HepG2 (cell line): Measurements from ENCODE around the gene BRINP1. TPM values are rescaled to one million over a fixed set of nuclear protein-coding genes. Genes with fewer than 3 reads are reported as not detected.
A peak's percentile ranks its signal among the peaks of the same experiment; 100 is the strongest.

Experiments
- CERS6 ChIP-seq: sonication (generic); formaldehyde crosslinking; IDR thresholded peaks from 2 replicates; pipeline ENCODE4 v1.5.0; 2020; ENCODE audit warnings: missing genetic modification reagents
- DDIT3 ChIP-seq: sonication (generic); formaldehyde crosslinking; IDR thresholded peaks from 2 replicates; pipeline ENCODE4 v1.4.0; 2020; ENCODE audit warnings: mild to moderate bottlenecking, missing genetic modification reagents
- EEA1 ChIP-seq: sonication (generic); formaldehyde crosslinking; IDR thresholded peaks from 2 replicates; pipeline ENCODE4 v1.5.1; 2020; ENCODE audit warnings: mild to moderate bottlenecking, missing genetic modification reagents, borderline replicate concordance
- GRHL1 ChIP-seq: sonication (generic); formaldehyde crosslinking; conservative IDR thresholded peaks from 2 replicates; pipeline ENCODE4 v1.8.0; 2022; ENCODE audit warnings: missing genetic modification reagents
- HOXA9 ChIP-seq: sonication (generic); formaldehyde crosslinking; IDR thresholded peaks from 2 replicates; pipeline ENCODE4 v1.8.1; 2022; ENCODE audit warnings: missing genetic modification reagents, mild to moderate bottlenecking, moderate library complexity, borderline replicate concordance
- LCORL ChIP-seq, 2 experiments: fragments of 450-650 bp in 1 of 2; sonication (generic) in 1 of 2; formaldehyde crosslinking in 1 of 2; IDR thresholded peaks; 2 replicates each; pipeline versions ENCODE4 v1.5.0 to v1.6.1; 2017 to 2020; ENCODE audit warnings: antibody characterized with exemption in 1 of 2, missing genetic modification reagents in 1 of 2
- MAFF ChIP-seq: IDR thresholded peaks from 2 replicates; pipeline ENCODE4 v1.6.1; 2011; ENCODE audit warnings: low read depth, low read length, improper control_type of control experiment
- MAFK ChIP-seq, 2 experiments: IDR thresholded peaks in 1 of 2; conservative IDR thresholded peaks in 1 of 2; 2 replicates each; pipeline ENCODE4 v1.6.1; 2011; ENCODE audit warnings: improper control_type of control experiment in 2 of 2, low read length in 2 of 2
- MEIS2 ChIP-seq: sonication (generic); formaldehyde crosslinking; IDR thresholded peaks from 2 replicates; pipeline ENCODE4 v1.9.0; 2021; ENCODE audit warnings: mild to moderate bottlenecking, missing genetic modification reagents
- NPAS2 ChIP-seq: sonication (generic); formaldehyde crosslinking; IDR thresholded peaks from 2 replicates; pipeline ENCODE4 v1.8.0; 2022; ENCODE audit warnings: mild to moderate bottlenecking, missing genetic modification reagents, borderline replicate concordance
- ONECUT2 ChIP-seq: sonication (generic); formaldehyde crosslinking; IDR thresholded peaks from 2 replicates; pipeline ENCODE4 v1.4.0; 2020; ENCODE audit warnings: missing genetic modification reagents
- PHF20 ChIP-seq: sonication (generic); formaldehyde crosslinking; IDR thresholded peaks from 2 replicates; pipeline ENCODE4 v1.5.0; 2020; ENCODE audit warnings: mild to moderate bottlenecking, missing genetic modification reagents
- RCOR2 ChIP-seq: IDR thresholded peaks from 2 replicates; pipeline ENCODE4 v1.6.1; 2016; ENCODE audit warnings: missing biosample characterization, missing genetic modification reagents
- TFE3 ChIP-seq: IDR thresholded peaks from 2 replicates; pipeline ENCODE4 v1.6.1; 2016
- THAP11 ChIP-seq: IDR thresholded peaks from 2 replicates; pipeline ENCODE4 v1.6.1; 2016; ENCODE audit warnings: missing biosample characterization, missing genetic modification reagents
- TSC22D2 ChIP-seq: sonication (generic); formaldehyde crosslinking; IDR thresholded peaks from 2 replicates; pipeline ENCODE4 v1.5.1; 2020; ENCODE audit warnings: missing genetic modification reagents, mild to moderate bottlenecking, borderline replicate concordance
- ZBTB20 ChIP-seq: sonication (generic); formaldehyde crosslinking; IDR thresholded peaks from 2 replicates; pipeline ENCODE4 v1.8.1; 2023; ENCODE audit warnings: missing genetic modification reagents, low read depth, mild to moderate bottlenecking, borderline replicate concordance
- ZFX ChIP-seq: sonication (generic); formaldehyde crosslinking; IDR thresholded peaks from 2 replicates; pipeline ENCODE4 v1.4.0; 2020; ENCODE audit warnings: mild to moderate bottlenecking, low read depth, missing genetic modification reagents, moderate library complexity
- ZFY ChIP-seq: sonication (generic); formaldehyde crosslinking; IDR thresholded peaks from 2 replicates; pipeline ENCODE4 v1.4.0; 2020; ENCODE audit warnings: missing genetic modification reagents
- ZNF121 ChIP-seq: sonication (generic); formaldehyde crosslinking; IDR thresholded peaks from 2 replicates; pipeline ENCODE4 v1.5.0; 2020; ENCODE audit warnings: mild to moderate bottlenecking, missing genetic modification reagents
- ZNF136 ChIP-seq: sonication (generic); formaldehyde crosslinking; IDR thresholded peaks from 2 replicates; pipeline ENCODE4 v1.8.1; 2022; ENCODE audit warnings: low read depth, mild to moderate bottlenecking, moderate library complexity, missing genetic modification reagents
- ZNF232 ChIP-seq: sonication (generic); formaldehyde crosslinking; IDR thresholded peaks from 2 replicates; pipeline ENCODE4 v1.4.0; 2020; ENCODE audit warnings: missing genetic modification reagents, borderline replicate concordance
- ZNF235 ChIP-seq: sonication (generic); formaldehyde crosslinking; IDR thresholded peaks from 2 replicates; pipeline ENCODE4 v1.8.1; 2023; ENCODE audit warnings: mild to moderate bottlenecking, missing genetic modification reagents, borderline replicate concordance
- ZNF264 ChIP-seq: sonication (generic); formaldehyde crosslinking; IDR thresholded peaks from 2 replicates; pipeline ENCODE4 v1.4.0; 2020; ENCODE audit warnings: missing genetic modification reagents
- ZNF317 ChIP-seq: sonication (generic); formaldehyde crosslinking; IDR thresholded peaks from 2 replicates; pipeline ENCODE4 v1.5.0; 2020; ENCODE audit warnings: mild to moderate bottlenecking, missing genetic modification reagents
- ZNF644 ChIP-seq: IDR thresholded peaks from 2 replicates; pipeline ENCODE4 v1.6.1; 2016; ENCODE audit warnings: low read depth
- ZNF781 ChIP-seq: sonication (generic); formaldehyde crosslinking; IDR thresholded peaks from 2 replicates; pipeline ENCODE4 v1.5.1; 2020; ENCODE audit warnings: borderline replicate concordance, mild to moderate bottlenecking, missing genetic modification reagents; ENCODE audit errors: not compliant biosample characterization
- ZSCAN9 ChIP-seq: IDR thresholded peaks from 2 replicates; pipeline ENCODE4 v1.6.1; 2016; ENCODE audit warnings: borderline replicate concordance
- polyA plus RNA-seq, 8 experiments: library from polyadenylated mRNA; depleted of rRNA in 3 of 8; stranded (reverse) in 7 of 8; unstranded in 1 of 8; fragments of >200 nt; fragmentation: Illumina TruSeq in 4 of 8; extraction: Trizol in 4 of 8; gene quantifications; 2 replicates each; pipeline versions ENCODE4 v1.2.1 to v1.2.3, GENCODE V29; 2011 to 2016; ENCODE audit warnings: low read depth in 4 of 8, missing spikeins in 1 of 8, mixed read lengths in 1 of 8; ENCODE audit not compliant: insufficient read depth in 1 of 8
- total RNA-seq, 5 experiments: library from RNA; depleted of rRNA; stranded (reverse); fragments of >200 nt; fragmentation: Illumina TruSeq; extraction: Trizol; gene quantifications; 2 replicates each; pipeline ENCODE4 v1.2.3, GENCODE V29; 2016; ENCODE audit warnings: low read depth in 1 of 5

Gene BRINP1
- total and polyA plus RNA-seq, 2 of the 13 experiments (the other 11 are each of a cell fraction or from before 2014, with no cell fraction given) = not detected

- TF ChIP-seq ZBTB20 (CRISPR knock-in tag) = peak; percentile 42; the same call in 1 of the 2 replicates
- TF ChIP-seq ZNF781 (CRISPR knock-in tag) = peak; percentile 42
- 0 out of 2 replicates have a peak, but pooled peaks have one; percentile 43 for TF ChIP-seq ZNF264 (CRISPR knock-in tag)
- 0 out of 2 replicates have a peak, but pooled peaks have one; percentile 45 for TF ChIP-seq MEIS2
- TF ChIP-seq EEA1 = no peak
- TF ChIP-seq GRHL1 (CRISPR knock-in tag) = no peak
- no peak for TF ChIP-seq THAP11
- TF ChIP-seq HOXA9 (CRISPR knock-in tag) = no peak
- TF ChIP-seq ZFX (CRISPR knock-in tag) = no peak
- no peak for TF ChIP-seq NPAS2 (CRISPR knock-in tag)
- TF ChIP-seq ZNF232 = 0 out of 2 replicates have a peak, but pooled peaks have one; percentile 50
- no peak for TF ChIP-seq DDIT3
- no peak for TF ChIP-seq PHF20 (CRISPR knock-in tag)
- no peak for TF ChIP-seq LCORL (IDR thresholded peaks at IDR 0.05)
- no peak for TF ChIP-seq LCORL (CRISPR knock-in tag; IDR thresholded peaks at IDR 0.05)
- TF ChIP-seq CERS6 (CRISPR knock-in tag) = no peak
- TF ChIP-seq ZNF644 = peak; percentile 35; the same call in 1 of the 2 replicates
- TF ChIP-seq TSC22D2 (CRISPR knock-in tag) = 0 out of 2 replicates have a peak, but pooled peaks have one; percentile 54
- no peak for TF ChIP-seq RCOR2 (CRISPR knock-in tag)
- TF ChIP-seq TFE3 (CRISPR knock-in tag) = 0 out of 2 replicates have a peak, but pooled peaks have one; percentile 46
- TF ChIP-seq ZFY (CRISPR knock-in tag) = no peak
- TF ChIP-seq ZNF121 (CRISPR knock-in tag) = no peak
- TF ChIP-seq MAFF = peak; percentile 77
- TF ChIP-seq ZSCAN9 (CRISPR knock-in tag) = peak; percentile 85
- peak; percentile 69 for TF ChIP-seq MAFK (conservative IDR thresholded peaks at IDR 0.05 in 1 of 2, IDR thresholded peaks at IDR 0.05 in 1 of 2; ENCODE audit: low read length in 2 of 2)
- TF ChIP-seq ZNF136 (CRISPR knock-in tag) = no peak
- no peak for TF ChIP-seq ZNF235
- no peak for TF ChIP-seq ONECUT2 (CRISPR knock-in tag)
- 0 out of 2 replicates have a peak, but pooled peaks have one; percentile 30 for TF ChIP-seq ZNF317
These were observed 1.6 kb upstream of the BRINP1 start (continued) for GRCh38 chr9:119370816-119371215.
